Transverse colon (tissue), 4 donors: ENCODE data around the gene GALNT10. TPM values are rescaled to one million over a fixed set of nuclear protein-coding genes. Genes with fewer than 3 reads are reported as not detected.

Experiments
- DNase-seq: peaks from one replicate; pipeline ENCODE4 v3.0.0-alpha.2; 2019
- H3K27ac ChIP-seq, 4 donors: fragments of 200-600 bp; sonication (generic); 2 replicates each; pipeline ENCODE4 v1.5.1; 2016 to 2018; ENCODE audit warnings: inconsistent platforms in 4 of 4
- H3K27me3 ChIP-seq: fragments of 200-600 bp; sonication (generic); 2 replicates; pipeline ENCODE4 v1.5.1; 2017; ENCODE audit warnings: inconsistent platforms
- H3K36me3 ChIP-seq, 4 donors: fragments of 200-600 bp; sonication (generic); 2 replicates each; pipeline ENCODE4 v1.5.1; 2017 to 2019; ENCODE audit warnings: inconsistent platforms in 4 of 4
- H3K4me1 ChIP-seq, 4 donors: fragments of 200-600 bp; sonication (generic); 2 replicates each; pipeline ENCODE4 v1.5.1; 2017 to 2020; ENCODE audit warnings: inconsistent platforms in 4 of 4
- H3K4me3 ChIP-seq, 4 donors: fragments of 200-600 bp; sonication (generic); 1 replicate in 1 of 4; 2 replicates in 3 of 4; pipeline versions ENCODE4 v1.5.1 to v1.6.1; 2017 to 2019; ENCODE audit warnings: inconsistent platforms in 4 of 4
- H3K9me3 ChIP-seq, 2 donors: fragments of 200-600 bp; sonication (generic); 2 replicates each; pipeline ENCODE4 v1.5.1; 2017 to 2019; ENCODE audit warnings: inconsistent platforms in 2 of 2
- CTCF ChIP-seq, 5 experiments: fragments of 200-600 bp in 3 of 5; fragments of 450-650 bp in 2 of 5; sonication (generic) in 3 of 5; IDR thresholded peaks; 1 replicate in 2 of 5; 2 replicates in 3 of 5; pipeline ENCODE4 v1.5.1; 2016 to 2017; ENCODE audit warnings: antibody characterized with exemption in 5 of 5, inconsistent platforms in 3 of 5, mild to moderate bottlenecking in 2 of 5, moderate library complexity in 1 of 5
- EP300 ChIP-seq: sonication (generic); formaldehyde crosslinking; IDR thresholded peaks from one replicate; pipeline ENCODE4 v1.6.1; 2017; ENCODE audit warnings: antibody characterized with exemption, low read depth
- POLR2A ChIP-seq: fragments of 450-650 bp; IDR thresholded peaks from one replicate; pipeline ENCODE4 v1.6.1; 2016; ENCODE audit warnings: antibody characterized with exemption, mild to moderate bottlenecking, moderate library complexity
- POLR2AphosphoS5 ChIP-seq, 3 donors: sonication (generic); formaldehyde crosslinking; IDR thresholded peaks; one replicate each; pipeline ENCODE4 v1.6.1; 2016; ENCODE audit warnings: antibody characterized with exemption in 3 of 3
- WGBS, 2 donors: methylation state at CpG; one replicate each; pipeline ENCODE4 v1.1.5; 2018; ENCODE audit warnings: low coverage in 1 of 2; 5-methylcytosine and 5-hydroxymethylcytosine counted together
- in situ Hi-C, 4 donors: fragments of 200-750 bp; cut with MboI; loops; one replicate each; pipeline versions ENCODE4 v1.15.0 to v1.15.1; 2017; ENCODE audit warnings: low sequenced_read_pairs in 3 of 4, low pct_ligation_motif_present in 1 of 4, low pct_unique_long_range_greater_than_20kb in 1 of 4
- intact Hi-C: fragments of 100-400 bp; cut with DNase I; formaldehyde crosslinking; loops from one replicate; pipeline ENCODE4 v1.15.1; 2023; ENCODE audit warnings: low total_unique reads
- total RNA-seq, 4 donors: library from RNA; depleted of rRNA; stranded (reverse); fragments of >200 nt; gene quantifications; one replicate each; pipeline ENCODE4 v1.1.0, GENCODE V29; 2016

GALNT10 gene
- total RNA-seq, 4 donors from 2014 or later: 18.7 to 142 (median 39.3) TPM

DNA sequence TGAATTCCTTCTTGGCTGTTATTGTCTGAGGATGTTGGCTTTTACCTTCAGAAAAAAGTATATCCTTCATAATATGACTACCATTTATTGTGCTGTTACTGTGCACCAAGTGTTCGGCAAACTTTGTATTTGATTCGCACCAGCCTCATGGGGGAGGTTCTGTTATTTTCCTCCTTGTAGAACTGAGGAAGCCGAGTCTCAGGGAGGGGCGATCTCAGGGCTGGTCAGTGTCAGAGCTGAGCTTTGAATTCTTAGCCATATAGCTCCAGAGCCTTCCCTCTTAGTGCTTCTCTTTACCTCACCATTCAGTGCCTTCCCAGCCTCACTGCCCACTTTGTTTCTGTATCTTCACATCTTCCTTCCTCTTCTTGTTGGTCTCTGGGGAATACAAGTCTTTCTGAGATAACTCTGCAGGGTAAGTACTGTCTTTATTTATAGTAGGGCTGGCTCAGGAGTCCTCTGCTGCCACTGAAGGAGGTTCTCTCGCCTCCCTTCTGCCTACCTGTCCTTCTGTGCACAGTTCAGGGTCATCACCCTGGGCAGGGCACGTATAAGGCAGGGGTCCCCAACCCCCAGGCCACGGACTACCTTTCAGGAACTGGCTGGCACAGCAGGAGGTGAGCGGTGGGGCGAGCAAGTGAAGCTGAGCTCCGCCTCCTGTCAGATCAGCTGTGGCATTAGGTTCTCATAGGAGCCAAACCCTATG lies 48.4 kb downstream of the GALNT10 start:
- Histone ChIP-seq H3K27ac (peak overlapping the region in 1 of 4 donors; percentile 25), H3K9me3 (no peaks in the 10 kb centered on the region), H3K4me1 (peaks cover 0 to 3% (median 1%) of the 10 kb centered on the region in 4 donors), H3K4me3 (no peak overlapping the region), H3K27me3 (no peaks in the 10 kb centered on the region), H3K36me3 (no peaks in the 10 kb centered on the region)
- no peak for DNase-seq
- intact Hi-C loops: no loop called here
- in situ Hi-C loops: no loop called here
- TF ChIP-seq CTCF (IDR thresholded peaks at IDR 0.05): no peak
- WGBS, 2 donors: 37 to 61% methylated on average over 4 to 10 of the region's 10 CpGs

- Histone ChIP-seq H3K27ac (no peak overlapping the region), H3K27me3 (no peaks in the 10 kb centered on the region), H3K4me3 (no peak overlapping the region), H3K36me3 (no peaks in the 10 kb centered on the region), H3K4me1 (peaks cover 0 to 3% (median 1%) of the 10 kb centered on the region in 4 donors), H3K9me3 (no peaks in the 10 kb centered on the region)
- DNase-seq: no peak
- in situ Hi-C loops (no loop called here), intact Hi-C loops (no loop called here)
- 72 to 73% methylated on average over 2 of the region's 2 CpGs for WGBS, 2 donors
- TF ChIP-seq POLR2A (no peak), EP300 (no peak), CTCF (IDR thresholded peaks at IDR 0.05) (no peak), POLR2AphosphoS5 (IDR thresholded peaks at IDR 0.05) (no peak)
These were observed 50.1 kb downstream of the GALNT10 start for GRCh38 chr5:154240595-154240994.

- WGBS, 2 donors: 82 to 100% methylated on average over 1 to 4 of the region's 4 CpGs
- no peak overlapping the region for H3K27ac ChIP-seq
- in situ Hi-C loops: no loop called here
These were observed 50.5 kb downstream of the GALNT10 start for GRCh38 chr5:154241021-154241420.

GRCh38 chr5:154242442-154242841 lies 51.9 kb downstream of the GALNT10 start:
- TF ChIP-seq CTCF (IDR thresholded peaks at IDR 0.05): no peak
- TF ChIP-seq EP300: no peak
- TF ChIP-seq POLR2AphosphoS5 (IDR thresholded peaks at IDR 0.05): no peak
- no peak for TF ChIP-seq POLR2A
- DNase-seq: no peak
- Histone ChIP-seq H3K27ac (no peak overlapping the region), H3K27me3 (no peaks in the 10 kb centered on the region), H3K36me3 (no peaks in the 10 kb centered on the region), H3K4me1 (peaks cover 0 to 3% (median 1%) of the 10 kb centered on the region in 4 donors), H3K9me3 (no peaks in the 10 kb centered on the region), H3K4me3 (no peak overlapping the region)
- 79% methylated on average over 1 of the region's 1 CpG; no CpG with 5 or more reads in 1 of the 2 donors for WGBS, 2 donors
- in situ Hi-C loops (no loop called here), intact Hi-C loops (no loop called here)

More at GRCh38 chr5:154241021-154241420, 50.5 kb downstream of the GALNT10 start:
- no peak for DNase-seq
- no peak overlapping the region for H3K4me3 ChIP-seq
- intact Hi-C loops: no loop called here
- TF ChIP-seq POLR2A (no peak), CTCF (IDR thresholded peaks at IDR 0.05) (no peak), EP300 (no peak), POLR2AphosphoS5 (IDR thresholded peaks at IDR 0.05) (no peak)
- no peaks in the 10 kb centered on the region for H3K27me3 ChIP-seq
- peaks cover 0 to 3% (median 1%) of the 10 kb centered on the region in 4 donors for H3K4me1 ChIP-seq
- H3K9me3 ChIP-seq: no peaks in the 10 kb centered on the region
- no peaks in the 10 kb centered on the region for H3K36me3 ChIP-seq
